Endodermal cell (in vitro differentiated cells): ENCODE data around the gene PLA2G3. TPM values are rescaled to one million over a fixed set of nuclear protein-coding genes. Genes with fewer than 3 reads are reported as not detected.

ENCODE experiments used
- DNase-seq: peaks from one replicate; pipeline ENCODE4 v3.0.0-alpha.2; 2017
- H3K27ac ChIP-seq: 2 replicates; pipeline ENCODE4 v1.5.1; 2013; ENCODE audit warnings: mild to moderate bottlenecking, low read depth, low read length, moderate library complexity
- H3K27me3 ChIP-seq: 2 replicates; pipeline ENCODE4 v1.6.1; 2013; ENCODE audit warnings: mild to moderate bottlenecking, low read length, moderate library complexity; ENCODE audit not compliant: insufficient read depth, control insufficient read depth, poor library complexity, severe bottlenecking
- H3K36me3 ChIP-seq: 2 replicates; pipeline ENCODE4 v1.7.0; 2013; ENCODE audit warnings: mild to moderate bottlenecking, low read length, moderate library complexity; ENCODE audit not compliant: control insufficient read depth, insufficient read depth
- H3K4me1 ChIP-seq: one replicate; pipeline ENCODE4 v1.7.0; 2013; ENCODE audit warnings: low read length; ENCODE audit not compliant: control insufficient read depth, insufficient read depth
- H3K4me3 ChIP-seq: 2 replicates; pipeline ENCODE4 v1.5.1; 2013; ENCODE audit warnings: mild to moderate bottlenecking, low read length, moderate library complexity
- H3K9ac ChIP-seq: 2 replicates; pipeline ENCODE4 v1.6.1; 2013; ENCODE audit warnings: mild to moderate bottlenecking, low read length, moderate library complexity; ENCODE audit not compliant: poor library complexity, severe bottlenecking; ENCODE audit errors: extremely low read depth
- H3K9me3 ChIP-seq: 2 replicates; pipeline ENCODE4 v1.6.1; 2013; ENCODE audit warnings: mild to moderate bottlenecking, low read length, moderate library complexity; ENCODE audit not compliant: control insufficient read depth
- H3K27ac Mint-ChIP-seq: 2 replicates; pipeline ENCODE4 v1.8.0; 2020; ENCODE audit warnings: mixed read lengths
- H3K27me3 Mint-ChIP-seq: 2 replicates; pipeline ENCODE4 v1.8.0; 2021; ENCODE audit warnings: mild to moderate bottlenecking, mixed read lengths; ENCODE audit not compliant: insufficient read depth
- H3K36me3 Mint-ChIP-seq: 2 replicates; pipeline ENCODE4 v1.8.0; 2020; ENCODE audit warnings: low read depth, mixed read lengths
- H3K4me1 Mint-ChIP-seq: 2 replicates; pipeline ENCODE4 v1.8.0; 2020; ENCODE audit warnings: mixed read lengths
- H3K4me3 Mint-ChIP-seq: 2 replicates; pipeline ENCODE4 v1.8.0; 2020; ENCODE audit warnings: mild to moderate bottlenecking, moderate library complexity, mixed read lengths
- H3K9me3 Mint-ChIP-seq: 2 replicates; pipeline ENCODE4 v1.8.0; 2020; ENCODE audit warnings: mild to moderate bottlenecking, mixed read lengths
- WGBS, 2 experiments: methylation state at CpG; one replicate each; pipeline versions ENCODE4 v1.1.5 to v1.1.7; 2013; ENCODE audit warnings: missing lambda C conversion rate in 2 of 2, mixed read lengths in 1 of 2; ENCODE audit not compliant: insufficient coverage in 1 of 2, insufficient read length in 1 of 2; 5-methylcytosine and 5-hydroxymethylcytosine counted together
- total RNA-seq, 2 donors: library from RNA; stranded (reverse); fragmentation: NEBNext Ultra II Directional in 1 of 2; extraction: Animal tissue kit (Norgen Biotek cat#: 25700) in 1 of 2; gene quantifications; 2 replicates in 1 of 2; 3 replicates in 1 of 2; pipeline ENCODE4 v1.2.1, GENCODE V29; 2021
- TF ChIP-seq, protein P1 (sequence below): fragments of 200-600 bp; sonication (generic); conservative IDR thresholded peaks from 2 replicates; pipeline ENCODE4 v1.5.0; 2021; ENCODE audit warnings: antibody characterized with exemption, mild to moderate bottlenecking

PLA2G3 gene
- total RNA-seq, 2 donors from 2014 or later = 4.1 to 4.6 TPM

GRCh38 chr22:31148953-31149627 is 8.8 kb upstream of the PLA2G3 start:
- H3K4me3 Mint-ChIP-seq = no peak overlapping the region
- no peak overlapping the region for H3K9ac ChIP-seq
- TF ChIP-seq, protein P1, sequence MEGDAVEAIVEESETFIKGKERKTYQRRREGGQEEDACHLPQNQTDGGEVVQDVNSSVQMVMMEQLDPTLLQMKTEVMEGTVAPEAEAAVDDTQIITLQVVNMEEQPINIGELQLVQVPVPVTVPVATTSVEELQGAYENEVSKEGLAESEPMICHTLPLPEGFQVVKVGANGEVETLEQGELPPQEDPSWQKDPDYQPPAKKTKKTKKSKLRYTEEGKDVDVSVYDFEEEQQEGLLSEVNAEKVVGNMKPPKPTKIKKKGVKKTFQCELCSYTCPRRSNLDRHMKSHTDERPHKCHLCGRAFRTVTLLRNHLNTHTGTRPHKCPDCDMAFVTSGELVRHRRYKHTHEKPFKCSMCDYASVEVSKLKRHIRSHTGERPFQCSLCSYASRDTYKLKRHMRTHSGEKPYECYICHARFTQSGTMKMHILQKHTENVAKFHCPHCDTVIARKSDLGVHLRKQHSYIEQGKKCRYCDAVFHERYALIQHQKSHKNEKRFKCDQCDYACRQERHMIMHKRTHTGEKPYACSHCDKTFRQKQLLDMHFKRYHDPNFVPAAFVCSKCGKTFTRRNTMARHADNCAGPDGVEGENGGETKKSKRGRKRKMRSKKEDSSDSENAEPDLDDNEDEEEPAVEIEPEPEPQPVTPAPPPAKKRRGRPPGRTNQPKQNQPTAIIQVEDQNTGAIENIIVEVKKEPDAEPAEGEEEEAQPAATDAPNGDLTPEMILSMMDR = peak; percentile 93

GRCh38 chr22:31148488-31148887 is 8.2 kb upstream of the PLA2G3 start:
- WGBS, 2 experiments = 83 to 86% methylated on average over 1 of the region's 1 CpG
- Mint-ChIP-seq H3K4me3 (no peak overlapping the region), H3K27ac (no peak overlapping the region), H3K9me3 (peaks cover 28% of the 10 kb centered on the region), H3K36me3 (no peaks in the 10 kb centered on the region), H3K4me1 (no peaks in the 10 kb centered on the region), H3K27me3 (peaks cover 31% of the 10 kb centered on the region)
- Histone ChIP-seq H3K4me3 (no peak overlapping the region), H3K27ac (no peak overlapping the region), H3K4me1 (no peaks in the 10 kb centered on the region), H3K27me3 (peaks cover 9% of the 10 kb centered on the region), H3K9me3 (peaks cover 21% of the 10 kb centered on the region), H3K9ac (no peak overlapping the region), H3K36me3 (no peaks in the 10 kb centered on the region)
- DNase-seq = no peak
- TF ChIP-seq, protein P1 = no peak

More at GRCh38 chr22:31148953-31149627, 8.8 kb upstream of the PLA2G3 start:
- Histone ChIP-seq H3K27me3 (peaks cover 15% of the 10 kb centered on the region), H3K36me3 (no peaks in the 10 kb centered on the region), H3K9me3 (peaks cover 21% of the 10 kb centered on the region), H3K4me1 (no peaks in the 10 kb centered on the region), H3K4me3 (no peak overlapping the region), H3K27ac (no peak overlapping the region)
- peak; percentile 93 for DNase-seq
- Mint-ChIP-seq H3K27me3 (peaks cover 29% of the 10 kb centered on the region), H3K36me3 (no peaks in the 10 kb centered on the region), H3K27ac (no peak overlapping the region), H3K4me1 (no peaks in the 10 kb centered on the region), H3K9me3 (peaks cover 28% of the 10 kb centered on the region)
- 18 to 34% methylated on average over 4 to 5 of the region's 5 CpGs for WGBS, 2 experiments

GRCh38 chr22:31144223-31144622 is 3.9 kb upstream of the PLA2G3 start:
- Histone ChIP-seq H3K4me1 (no peaks in the 10 kb centered on the region), H3K27me3 (no peaks in the 10 kb centered on the region), H3K4me3 (no peak overlapping the region), H3K27ac (no peak overlapping the region), H3K9me3 (peaks cover 21% of the 10 kb centered on the region), H3K9ac (no peak overlapping the region), H3K36me3 (no peaks in the 10 kb centered on the region)
- H3K27me3 Mint-ChIP-seq = peaks cover 18% of the 10 kb centered on the region
- no peak overlapping the region for H3K4me3 Mint-ChIP-seq
- peaks cover 28% of the 10 kb centered on the region for H3K9me3 Mint-ChIP-seq
- H3K36me3 Mint-ChIP-seq = no peaks in the 10 kb centered on the region
- peaks cover 7% of the 10 kb centered on the region for H3K4me1 Mint-ChIP-seq
- no peak for DNase-seq
- no peak overlapping the region for H3K27ac Mint-ChIP-seq
- TF ChIP-seq, protein P1 = no peak
